ENCODE measurements around the gene DSCAML1.

Gene DSCAML1

GRCh38 chr11:117541211-117541610, 255.8 kb downstream of the DSCAML1 start:
- DNase-seq: no peak

GRCh38 chr11:117538263-117539135, 258.5 kb downstream of the DSCAML1 start:
- DNase-seq: no peak

GRCh38 chr11:117535850-117536411, 261.1 kb downstream of the DSCAML1 start:
- DNase-seq: no peak

GRCh38 chr11:117535201-117535849, 261.7 kb downstream of the DSCAML1 start:
- DNase-seq: no peak

GRCh38 chr11:117532568-117532967, 264.4 kb downstream of the DSCAML1 start:
- no peak for DNase-seq

- DNase-seq: no peak
Measured at GRCh38 chr11:117529816-117530215, 267.2 kb downstream of the DSCAML1 start.

- no peak for DNase-seq
Measured at GRCh38 chr11:117528097-117528721, 268.8 kb downstream of the DSCAML1 start.

- DNase-seq: no peak
Measured at GRCh38 chr11:117527271-117527670, 269.7 kb downstream of the DSCAML1 start.

- no peak for DNase-seq
Measured at GRCh38 chr11:117525866-117526542, 271.0 kb downstream of the DSCAML1 start.

- no peak for DNase-seq
Measured at GRCh38 chr11:117524468-117525183, 272.4 kb downstream of the DSCAML1 start.

GRCh38 chr11:117523680-117524079, 273.3 kb downstream of the DSCAML1 start:
- no peak for DNase-seq

- DNase-seq: no peak
Measured at GRCh38 chr11:117521974-117522373, 275.0 kb downstream of the DSCAML1 start.

GRCh38 chr11:117520966-117521365, 276.1 kb downstream of the DSCAML1 start:
- no peak for DNase-seq

- DNase-seq: no peak
Measured at GRCh38 chr11:117520201-117520600, 276.8 kb downstream of the DSCAML1 start.

GRCh38 chr11:117519590-117519989, 277.4 kb downstream of the DSCAML1 start:
- no peak for DNase-seq

- DNase-seq: no peak
Measured at GRCh38 chr11:117519170-117519569, 277.8 kb downstream of the DSCAML1 start.

- no peak for DNase-seq
Measured at GRCh38 chr11:117518455-117518854, 278.6 kb downstream of the DSCAML1 start.

GRCh38 chr11:117517097-117517496, 279.9 kb downstream of the DSCAML1 start:
- no peak for DNase-seq

- DNase-seq: no peak
Measured at GRCh38 chr11:117515892-117516787, 280.9 kb downstream of the DSCAML1 start.

GRCh38 chr11:117514256-117514655, 282.8 kb downstream of the DSCAML1 start:
- no peak for DNase-seq

- no peak for DNase-seq
Measured at GRCh38 chr11:117513666-117514065, 283.4 kb downstream of the DSCAML1 start.

All from stimulated activated CD4-positive, alpha-beta T cell treated with anti-CD3 and anti-CD28 coated beads, Interleukin-15, amount 100 ng/mL, for 24 hours (primary cell).